Osteocyte (in vitro differentiated cells): ENCODE data around the gene MXI1. TPM values are rescaled to one million over a fixed set of nuclear protein-coding genes. Genes with fewer than 3 reads are reported as not detected.

ENCODE experiments used
- DNase-seq: peaks from one replicate; pipeline ENCODE4 v3.0.0; 2021; ENCODE audit warnings: mixed read lengths; ENCODE audit not compliant: unreplicated experiment; ENCODE audit errors: extremely low spot score
- H3K27ac Mint-ChIP-seq: one replicate; pipeline ENCODE4 v1.8.0; 2021; ENCODE audit warnings: mild to moderate bottlenecking, mixed read lengths; ENCODE audit not compliant: unreplicated experiment
- H3K27me3 Mint-ChIP-seq: one replicate; pipeline ENCODE4 v1.8.0; 2021; ENCODE audit warnings: mixed read lengths; ENCODE audit not compliant: unreplicated experiment
- H3K36me3 Mint-ChIP-seq: one replicate; pipeline ENCODE4 v1.8.0; 2021; ENCODE audit warnings: mixed read lengths; ENCODE audit not compliant: unreplicated experiment
- H3K4me1 Mint-ChIP-seq: one replicate; pipeline ENCODE4 v1.8.0; 2021; ENCODE audit warnings: mixed read lengths; ENCODE audit not compliant: unreplicated experiment
- H3K4me3 Mint-ChIP-seq: one replicate; pipeline ENCODE4 v1.8.0; 2021; ENCODE audit warnings: mild to moderate bottlenecking, moderate library complexity, mixed read lengths; ENCODE audit not compliant: unreplicated experiment
- H3K9me3 Mint-ChIP-seq: one replicate; pipeline ENCODE4 v1.8.0; 2021; ENCODE audit warnings: mixed read lengths; ENCODE audit not compliant: unreplicated experiment
- total RNA-seq: library from RNA; stranded (reverse); gene quantifications from 2 replicates; pipeline ENCODE4 v1.2.1, GENCODE V29; 2021
- TF ChIP-seq, protein P1 (sequence below): fragments of 200-600 bp; sonication (generic); IDR thresholded peaks from 2 replicates; pipeline ENCODE4 v1.5.0; 2021; ENCODE audit warnings: antibody characterized with exemption, mild to moderate bottlenecking, moderate library complexity

MXI1 gene
- total RNA-seq, 1 donor from 2014 or later, result 32.2 TPM

DNA sequence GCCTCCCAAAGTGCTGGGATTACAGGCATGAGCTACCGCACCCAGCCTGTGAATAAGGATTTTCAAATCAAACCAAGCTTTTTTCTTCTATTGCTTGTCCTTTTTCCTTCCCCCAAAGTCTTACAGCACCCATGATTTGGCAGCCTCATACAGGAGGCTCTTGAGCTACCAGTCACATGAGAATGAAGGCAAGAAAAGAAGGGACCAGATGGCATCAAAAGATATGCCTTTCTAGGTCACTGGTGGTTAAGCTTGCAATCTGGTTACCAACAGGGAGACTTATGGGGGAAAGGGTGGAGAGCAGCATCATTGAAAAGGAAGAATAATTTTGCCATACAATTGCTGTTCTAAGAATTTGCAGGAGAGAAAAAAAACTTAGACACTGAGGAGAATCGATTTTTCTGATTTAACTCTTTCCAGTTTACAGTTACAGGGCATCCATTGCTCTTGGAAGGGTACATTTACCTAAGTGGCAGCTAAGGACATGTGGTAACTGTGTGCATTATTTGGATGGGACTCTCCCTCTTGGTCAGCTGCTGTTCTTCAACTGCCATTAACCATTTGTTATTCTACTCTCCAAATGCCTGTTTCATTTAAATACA, 67.8 kb downstream of the MXI1 start:
- Mint-ChIP-seq H3K36me3 (no peaks in the 10 kb centered on the region), H3K27me3 (no peaks in the 10 kb centered on the region), H3K27ac (no peak overlapping the region), H3K4me1 (peaks cover 21% of the 10 kb centered on the region), H3K4me3 (no peak overlapping the region), H3K9me3 (no peaks in the 10 kb centered on the region)
- no peak for DNase-seq
- TF ChIP-seq, protein P1, sequence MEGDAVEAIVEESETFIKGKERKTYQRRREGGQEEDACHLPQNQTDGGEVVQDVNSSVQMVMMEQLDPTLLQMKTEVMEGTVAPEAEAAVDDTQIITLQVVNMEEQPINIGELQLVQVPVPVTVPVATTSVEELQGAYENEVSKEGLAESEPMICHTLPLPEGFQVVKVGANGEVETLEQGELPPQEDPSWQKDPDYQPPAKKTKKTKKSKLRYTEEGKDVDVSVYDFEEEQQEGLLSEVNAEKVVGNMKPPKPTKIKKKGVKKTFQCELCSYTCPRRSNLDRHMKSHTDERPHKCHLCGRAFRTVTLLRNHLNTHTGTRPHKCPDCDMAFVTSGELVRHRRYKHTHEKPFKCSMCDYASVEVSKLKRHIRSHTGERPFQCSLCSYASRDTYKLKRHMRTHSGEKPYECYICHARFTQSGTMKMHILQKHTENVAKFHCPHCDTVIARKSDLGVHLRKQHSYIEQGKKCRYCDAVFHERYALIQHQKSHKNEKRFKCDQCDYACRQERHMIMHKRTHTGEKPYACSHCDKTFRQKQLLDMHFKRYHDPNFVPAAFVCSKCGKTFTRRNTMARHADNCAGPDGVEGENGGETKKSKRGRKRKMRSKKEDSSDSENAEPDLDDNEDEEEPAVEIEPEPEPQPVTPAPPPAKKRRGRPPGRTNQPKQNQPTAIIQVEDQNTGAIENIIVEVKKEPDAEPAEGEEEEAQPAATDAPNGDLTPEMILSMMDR, result no peak

DNA sequence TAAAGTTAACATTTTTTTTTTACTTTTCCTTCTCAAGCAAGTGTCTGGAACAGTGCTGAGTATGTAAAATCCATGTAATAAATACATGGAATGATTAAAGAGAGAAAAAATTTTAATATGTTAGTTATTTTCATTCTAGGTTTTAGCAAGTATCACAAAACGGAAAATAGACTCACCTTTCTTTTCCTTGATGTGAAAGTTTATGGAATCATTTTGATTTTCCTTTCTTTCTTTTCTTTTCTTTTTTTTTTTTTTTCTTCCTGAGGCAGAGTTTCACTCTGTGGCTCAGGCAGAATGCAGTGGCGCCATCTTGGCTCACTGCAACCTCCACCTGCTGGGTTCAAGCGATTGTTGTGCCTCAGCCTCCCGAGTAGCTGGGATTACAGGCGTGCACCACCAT, 69.2 kb downstream of the MXI1 start:
- H3K4me1 Mint-ChIP-seq, result peaks cover 19% of the 10 kb centered on the region
- DNase-seq, result no peak
- TF ChIP-seq, protein P1, result no peak
- no peak overlapping the region for H3K4me3 Mint-ChIP-seq
- no peaks in the 10 kb centered on the region for H3K27me3 Mint-ChIP-seq
- H3K9me3 Mint-ChIP-seq, result no peaks in the 10 kb centered on the region
- H3K36me3 Mint-ChIP-seq, result peaks cover 7% of the 10 kb centered on the region
- no peak overlapping the region for H3K27ac Mint-ChIP-seq

DNA sequence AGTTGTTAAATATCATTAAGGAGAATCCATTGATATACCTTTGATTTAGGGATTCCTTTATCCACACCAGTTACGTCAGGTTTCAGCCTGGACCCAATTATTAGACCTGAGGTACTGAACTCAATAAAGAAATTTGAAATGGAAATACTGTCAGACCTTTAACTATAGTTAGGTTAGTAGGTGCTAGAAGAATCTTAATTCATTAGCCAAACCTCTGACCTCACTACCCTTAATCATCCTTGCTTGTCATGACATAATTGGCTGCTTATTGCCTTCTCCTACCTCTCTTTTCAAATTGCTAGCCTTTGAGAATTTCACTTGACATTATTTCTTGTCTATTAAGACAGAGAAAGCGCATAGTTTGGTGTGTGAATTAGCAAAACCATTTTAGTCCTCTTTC, 70.2 kb downstream of the MXI1 start:
- Mint-ChIP-seq H3K36me3 (peaks cover 8% of the 10 kb centered on the region), H3K27me3 (no peaks in the 10 kb centered on the region), H3K9me3 (no peaks in the 10 kb centered on the region), H3K27ac (no peak overlapping the region), H3K4me1 (peaks cover 19% of the 10 kb centered on the region), H3K4me3 (no peak overlapping the region)
- no peak for DNase-seq
- TF ChIP-seq, protein P1, result no peak

DNA sequence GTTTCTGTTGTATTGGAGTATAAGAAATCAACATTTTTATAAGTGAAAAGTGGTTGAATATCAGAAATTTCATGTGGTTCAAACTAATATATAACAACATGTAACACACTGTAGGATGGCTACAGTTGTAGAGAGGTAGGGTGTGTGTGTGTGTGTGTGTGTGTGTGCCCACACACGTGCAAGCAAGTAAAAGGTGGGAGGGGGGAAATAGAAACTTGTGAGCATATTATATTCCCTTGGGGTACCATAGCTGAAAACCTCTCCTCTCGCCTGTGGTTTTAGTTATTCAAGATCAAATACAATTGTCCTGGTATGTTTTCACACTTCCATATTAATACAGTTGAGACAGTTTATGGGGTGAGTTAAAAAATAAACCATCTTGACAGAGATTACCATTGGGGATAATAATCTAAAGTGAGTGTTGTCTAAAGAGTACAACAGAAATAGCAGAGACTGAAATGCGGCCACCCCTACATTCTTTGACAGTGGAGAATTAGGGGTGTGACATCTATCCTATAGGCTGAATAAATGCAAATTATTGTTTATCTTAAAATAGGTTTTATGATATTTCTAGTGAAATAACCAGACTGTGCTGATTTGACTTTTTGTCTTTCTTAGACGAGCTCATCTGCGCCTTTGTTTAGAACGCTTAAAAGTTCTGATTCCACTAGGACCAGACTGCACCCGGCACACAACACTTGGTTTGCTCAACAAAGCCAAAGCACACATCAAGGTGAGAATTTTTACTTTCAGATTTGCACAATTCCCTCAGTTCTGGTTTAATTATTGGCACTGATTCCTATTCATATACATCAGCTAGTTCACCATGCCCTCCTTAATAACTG, 71.4 kb downstream of the MXI1 start:
- TF ChIP-seq, protein P1, result no peak
- Mint-ChIP-seq H3K36me3 (peaks cover 8% of the 10 kb centered on the region), H3K27ac (no peak overlapping the region), H3K9me3 (no peaks in the 10 kb centered on the region), H3K4me3 (peak overlapping the region; percentile 19), H3K4me1 (peaks cover 17% of the 10 kb centered on the region), H3K27me3 (no peaks in the 10 kb centered on the region)
- no peak for DNase-seq

DNA sequence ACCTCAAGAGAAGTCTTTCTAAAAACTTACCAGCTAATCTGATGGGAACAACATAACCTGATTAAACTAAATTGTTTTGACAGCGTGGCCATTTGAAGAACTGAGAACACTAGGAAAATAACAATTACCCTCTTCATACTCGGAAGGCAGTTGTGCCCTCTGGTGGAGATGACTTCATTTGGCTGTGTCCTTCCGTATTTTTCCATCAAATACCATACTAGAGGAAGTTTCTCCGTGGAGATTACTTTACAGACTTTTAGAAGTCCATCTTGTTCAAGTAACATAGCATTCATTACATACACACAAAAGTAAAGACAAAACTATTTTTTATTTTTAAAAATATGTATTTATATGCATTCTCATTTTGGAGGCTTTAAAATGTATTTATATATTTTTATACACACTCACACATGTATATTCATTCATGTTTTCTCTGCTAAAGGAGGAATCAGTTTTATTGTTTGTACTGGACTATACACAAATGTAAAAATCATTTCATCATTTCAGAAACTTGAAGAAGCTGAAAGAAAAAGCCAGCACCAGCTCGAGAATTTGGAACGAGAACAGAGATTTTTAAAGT, 72.1 kb downstream of the MXI1 start:
- H3K9me3 Mint-ChIP-seq, result no peaks in the 10 kb centered on the region
- no peak for DNase-seq
- H3K4me3 Mint-ChIP-seq, result peak overlapping the region; percentile 19
- H3K4me1 Mint-ChIP-seq, result peaks cover 9% of the 10 kb centered on the region
- no peaks in the 10 kb centered on the region for H3K27me3 Mint-ChIP-seq
- TF ChIP-seq, protein P1, result peak; percentile 78
- no peak overlapping the region for H3K27ac Mint-ChIP-seq
- H3K36me3 Mint-ChIP-seq, result peaks cover 8% of the 10 kb centered on the region
